Measurements from ENCODE around the gene NOC4L. TPM values are rescaled to one million over a fixed set of nuclear protein-coding genes. Genes with fewer than 3 reads are reported as not detected.

The NOC4L gene
- total RNA-seq, 1 donor from 2014 or later = 3.5 TPM

- peaks cover 26% of the 10 kb centered on the region for H3F3A ChIP-seq (ENCODE audit: low read depth)
- H4K20me1 ChIP-seq (ENCODE audit: low read depth) = peaks cover 31% of the 10 kb centered on the region
- DNase-seq (ENCODE audit: low spot score) = no peak
- TF ChIP-seq EZH2 (IDR thresholded peaks at IDR 0.05) = no peak
- no peak for TF ChIP-seq EZH2phosphoT487 (IDR thresholded peaks at IDR 0.05)
- TF ChIP-seq, protein P1, sequence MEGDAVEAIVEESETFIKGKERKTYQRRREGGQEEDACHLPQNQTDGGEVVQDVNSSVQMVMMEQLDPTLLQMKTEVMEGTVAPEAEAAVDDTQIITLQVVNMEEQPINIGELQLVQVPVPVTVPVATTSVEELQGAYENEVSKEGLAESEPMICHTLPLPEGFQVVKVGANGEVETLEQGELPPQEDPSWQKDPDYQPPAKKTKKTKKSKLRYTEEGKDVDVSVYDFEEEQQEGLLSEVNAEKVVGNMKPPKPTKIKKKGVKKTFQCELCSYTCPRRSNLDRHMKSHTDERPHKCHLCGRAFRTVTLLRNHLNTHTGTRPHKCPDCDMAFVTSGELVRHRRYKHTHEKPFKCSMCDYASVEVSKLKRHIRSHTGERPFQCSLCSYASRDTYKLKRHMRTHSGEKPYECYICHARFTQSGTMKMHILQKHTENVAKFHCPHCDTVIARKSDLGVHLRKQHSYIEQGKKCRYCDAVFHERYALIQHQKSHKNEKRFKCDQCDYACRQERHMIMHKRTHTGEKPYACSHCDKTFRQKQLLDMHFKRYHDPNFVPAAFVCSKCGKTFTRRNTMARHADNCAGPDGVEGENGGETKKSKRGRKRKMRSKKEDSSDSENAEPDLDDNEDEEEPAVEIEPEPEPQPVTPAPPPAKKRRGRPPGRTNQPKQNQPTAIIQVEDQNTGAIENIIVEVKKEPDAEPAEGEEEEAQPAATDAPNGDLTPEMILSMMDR (IDR thresholded peaks at IDR 0.05) = no peak
- H3K9ac ChIP-seq = no peak overlapping the region
- peaks cover 17% of the 10 kb centered on the region for H3K36me3 Mint-ChIP-seq
- H3K27me3 Mint-ChIP-seq (ENCODE audit: insufficient read depth, low read depth) = peaks cover 2% of the 10 kb centered on the region
- peaks cover 23% of the 10 kb centered on the region for H3K4me1 Mint-ChIP-seq
- H2AFZ ChIP-seq (replicated peaks) = no peak overlapping the region
- H3K36me3 ChIP-seq = no peaks in the 10 kb centered on the region
- no peaks in the 10 kb centered on the region for H3K27me3 ChIP-seq
- peaks cover 15% of the 10 kb centered on the region for H3K4me1 ChIP-seq
- H3K4me3 Mint-ChIP-seq = no peak overlapping the region
- H3K9me3 Mint-ChIP-seq = no peaks in the 10 kb centered on the region
- no peak overlapping the region for H3K4me3 ChIP-seq
- no peaks in the 10 kb centered on the region for H3K9me3 ChIP-seq (ENCODE audit: low read depth)
- no peak overlapping the region for H3K27ac ChIP-seq
- no peak overlapping the region for H3K4me2 ChIP-seq
- H3K79me2 ChIP-seq (ENCODE audit: low read depth) = no peaks in the 10 kb centered on the region
- no peak overlapping the region for H3K27ac Mint-ChIP-seq
These were observed 38.8 kb upstream of the NOC4L start for GRCh38 chr12:132105467-132105866.

DNA sequence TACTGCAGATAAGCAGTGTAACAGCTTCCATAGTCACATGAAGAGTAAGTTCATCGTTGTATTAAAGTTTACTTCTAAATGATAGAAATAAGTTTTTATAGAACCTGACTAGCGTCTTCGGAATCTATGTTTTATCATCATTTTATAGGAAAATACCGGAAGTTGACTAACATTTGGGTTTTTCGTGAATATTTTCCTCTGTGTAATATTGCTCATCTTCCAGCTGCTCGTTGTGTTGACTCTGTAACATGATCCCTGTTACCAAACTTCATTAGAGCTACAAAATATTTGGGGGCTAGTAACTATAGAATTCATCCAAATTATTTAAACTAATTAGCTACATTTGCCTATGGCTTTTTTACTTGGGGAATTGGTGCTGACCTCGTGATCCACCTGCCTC, 37.3 kb upstream of the NOC4L start:
- Mint-ChIP-seq H3K36me3 (peaks cover 15% of the 10 kb centered on the region), H3K4me3 (no peak overlapping the region), H3K9me3 (no peaks in the 10 kb centered on the region), H3K27me3 (ENCODE audit: insufficient read depth, low read depth) (peaks cover 2% of the 10 kb centered on the region), H3K4me1 (peaks cover 23% of the 10 kb centered on the region), H3K27ac (no peak overlapping the region)
- peaks cover 15% of the 10 kb centered on the region for H3K4me1 ChIP-seq
- H3K4me3 ChIP-seq = no peak overlapping the region
- no peaks in the 10 kb centered on the region for H3K9me3 ChIP-seq (ENCODE audit: low read depth)
- H3F3A ChIP-seq (ENCODE audit: low read depth) = peaks cover 26% of the 10 kb centered on the region
- no peak overlapping the region for H3K4me2 ChIP-seq
- no peaks in the 10 kb centered on the region for H3K27me3 ChIP-seq
- no peaks in the 10 kb centered on the region for H3K79me2 ChIP-seq (ENCODE audit: low read depth)
- H4K20me1 ChIP-seq (ENCODE audit: low read depth) = peaks cover 27% of the 10 kb centered on the region
- H3K9ac ChIP-seq = no peak overlapping the region
- DNase-seq (ENCODE audit: low spot score) = no peak
- TF ChIP-seq EZH2phosphoT487 (IDR thresholded peaks at IDR 0.05) (no peak), EZH2 (IDR thresholded peaks at IDR 0.05) (no peak)
- TF ChIP-seq, protein P1 (IDR thresholded peaks at IDR 0.05) = no peak
- H3K27ac ChIP-seq = no peak overlapping the region
- no peaks in the 10 kb centered on the region for H3K36me3 ChIP-seq
- no peak overlapping the region for H2AFZ ChIP-seq (replicated peaks)

- H3K27me3 ChIP-seq = no peaks in the 10 kb centered on the region
- H3K4me2 ChIP-seq = no peak overlapping the region
- Mint-ChIP-seq H3K36me3 (peaks cover 15% of the 10 kb centered on the region), H3K9me3 (no peaks in the 10 kb centered on the region), H3K27ac (peak overlapping the region; percentile 16), H3K4me3 (no peak overlapping the region), H3K4me1 (peaks cover 19% of the 10 kb centered on the region), H3K27me3 (ENCODE audit: insufficient read depth, low read depth) (peaks cover 2% of the 10 kb centered on the region)
- no peak overlapping the region for H3K27ac ChIP-seq
- DNase-seq (ENCODE audit: low spot score) = peak; percentile 83
- H3K79me2 ChIP-seq (ENCODE audit: low read depth) = no peaks in the 10 kb centered on the region
- H3K4me1 ChIP-seq = peaks cover 10% of the 10 kb centered on the region
- TF ChIP-seq, protein P1 (IDR thresholded peaks at IDR 0.05) = no peak
- H3K9me3 ChIP-seq (ENCODE audit: low read depth) = no peaks in the 10 kb centered on the region
- no peak overlapping the region for H2AFZ ChIP-seq (replicated peaks)
- H3K9ac ChIP-seq = no peak overlapping the region
- H4K20me1 ChIP-seq (ENCODE audit: low read depth) = peaks cover 18% of the 10 kb centered on the region
- no peaks in the 10 kb centered on the region for H3K36me3 ChIP-seq
- H3K4me3 ChIP-seq = no peak overlapping the region
- H3F3A ChIP-seq (ENCODE audit: low read depth) = peaks cover 18% of the 10 kb centered on the region
These were observed 35.9 kb upstream of the NOC4L start for GRCh38 chr12:132108211-132108832.

Data from neural progenitor cell (in vitro differentiated cells).